ENCODE data around the gene SLC2A13.

GRCh38 chr12:39990122-39991101, 115.5 kb downstream of the SLC2A13 start:
- TF ChIP-seq CTCF (IDR thresholded peaks at IDR 0.05) (no peak), POLR2A (IDR thresholded peaks at IDR 0.05) (no peak)

Measured in lower leg skin (tissue), 3 donors.